OCI-LY3 (cell line): Measurements from ENCODE around the gene KHDC4.

Experiments
- CTCF ChIP-seq: fragments of 200-600, 300-600 bp; sonication (generic); IDR thresholded peaks from 2 replicates; pipeline ENCODE4 v1.5.1; 2014; ENCODE audit warnings: antibody characterized with exemption, low read length, low read depth
- EZH2phosphoT487 ChIP-seq: fragments of 200-600 bp; shearing (Covaris generic); IDR thresholded peaks from 2 replicates; pipeline ENCODE4 v1.6.1; 2018; ENCODE audit warnings: antibody characterized with exemption, mixed run types, low read depth

- TF ChIP-seq CTCF (no peak), EZH2phosphoT487 (no peak)
Observed at GRCh38 chr1:155944444-155944799, 10.2 kb upstream of the KHDC4 start.
